Natural killer cell (primary cell): Measurements from ENCODE around the gene PPP3CA. TPM values are rescaled to one million over a fixed set of nuclear protein-coding genes. Genes with fewer than 3 reads are reported as not detected.
A peak's percentile ranks its signal among the peaks of the same experiment; 100 is the strongest.

Experiments
- ATAC-seq, 3 donors: fragments of 150-1000 bp in 2 of 3; fragments of 200-7000 bp in 1 of 3; cut with Tn5 transposase; 1 replicate in 1 of 3; 2 replicates in 2 of 3; pipeline ENCODE4 v1.10.0; 2021; ENCODE audit warnings: mild to moderate bottlenecking in 2 of 3, moderate library complexity in 2 of 3
- DNase-seq, 2 donors: peaks; one replicate each; pipeline versions ENCODE4 v3.0.0 to v3.0.0-alpha.2; 2013 to 2021; ENCODE audit warnings: mixed read lengths in 1 of 2
- H3K27ac ChIP-seq: one replicate; pipeline ENCODE4 v1.5.1; 2013; ENCODE audit warnings: mild to moderate bottlenecking, low read length
- H3K27me3 ChIP-seq: one replicate; pipeline ENCODE4 v1.6.1; 2013; ENCODE audit warnings: low read length; ENCODE audit not compliant: control insufficient read depth, insufficient read depth
- H3K36me3 ChIP-seq: one replicate; pipeline ENCODE4 v1.6.1; 2013; ENCODE audit warnings: low read length; ENCODE audit not compliant: control insufficient read depth, insufficient read depth
- H3K4me1 ChIP-seq: one replicate; pipeline ENCODE4 v1.6.1; 2013; ENCODE audit warnings: low read length; ENCODE audit not compliant: control insufficient read depth, insufficient read depth
- H3K4me3 ChIP-seq: one replicate; pipeline ENCODE4 v1.5.1; 2013; ENCODE audit warnings: low read length
- H3K9me3 ChIP-seq: one replicate; pipeline ENCODE4 v1.6.1; 2013; ENCODE audit warnings: low read length; ENCODE audit not compliant: control insufficient read depth, insufficient read depth
- H3K27ac Mint-ChIP-seq, 2 donors: one replicate each; pipeline ENCODE4 v1.8.0; 2022; ENCODE audit warnings: mild to moderate bottlenecking in 2 of 2, mixed read lengths in 2 of 2, moderate library complexity in 1 of 2
- H3K27me3 Mint-ChIP-seq, 2 donors: one replicate each; pipeline ENCODE4 v1.8.0; 2022; ENCODE audit warnings: low read depth in 2 of 2, mixed read lengths in 2 of 2
- H3K36me3 Mint-ChIP-seq: one replicate; pipeline ENCODE4 v1.8.0; 2022; ENCODE audit warnings: mixed read lengths
- H3K4me1 Mint-ChIP-seq, 2 donors: one replicate each; pipeline ENCODE4 v1.8.0; 2022; ENCODE audit warnings: mixed read lengths in 2 of 2
- H3K4me3 Mint-ChIP-seq: one replicate; pipeline ENCODE4 v1.8.0; 2022; ENCODE audit warnings: mild to moderate bottlenecking, moderate library complexity, mixed read lengths
- H3K9me3 Mint-ChIP-seq, 2 donors: one replicate each; pipeline ENCODE4 v1.8.0; 2022; ENCODE audit warnings: mixed read lengths in 2 of 2
- CTCF ChIP-seq: fragments of 200-600 bp; IDR thresholded peaks from one replicate; pipeline ENCODE4 v1.8.0; 2022; ENCODE audit warnings: antibody characterized with exemption
- whole genome bisulfite sequencing: methylation state at CpG from one replicate; pipeline ENCODE4 v1.1.7; 2013; ENCODE audit warnings: missing lambda C conversion rate; ENCODE audit not compliant: insufficient coverage; 5-methylcytosine and 5-hydroxymethylcytosine counted together
- intact Hi-C: fragments of 100-400 bp; cut with micrococcal nuclease; formaldehyde crosslinking; loops from one replicate; pipeline ENCODE4 v1.14.2; 2022
- total RNA-seq, 4 donors: library from RNA; stranded (reverse); fragments of 120-200 nt in 1 of 4; gene quantifications; one replicate each; pipeline versions ENCODE4 v1.2.3 to v1.2.4, GENCODE V29; 2013 to 2022

Gene PPP3CA
- total RNA-seq, 3 donors from 2014 or later (not counting 1 experiment from before 2014, with no cell fraction given) = 53.1 to 73.1 (median 58.0) TPM

DNA sequence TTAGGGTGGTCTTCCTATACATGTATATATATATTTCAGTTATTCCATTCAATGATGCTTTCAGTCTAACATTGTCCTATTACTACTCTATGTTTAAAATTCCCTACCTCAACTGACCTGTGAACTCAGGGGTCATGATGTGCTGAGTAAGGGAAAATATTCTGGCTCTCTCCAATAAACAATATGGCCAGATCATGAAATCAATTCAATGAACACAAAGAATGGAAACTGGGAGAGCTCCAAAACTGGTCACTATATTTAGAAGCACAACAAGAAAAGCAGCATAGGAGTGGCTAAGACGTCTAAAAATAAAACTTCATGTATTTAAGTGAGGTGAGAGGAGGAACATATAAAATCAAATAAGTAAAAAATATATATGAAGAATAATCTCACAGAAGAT is 304.5 kb downstream of the PPP3CA start:
- peaks cover 15% of the 10 kb centered on the region for H3K4me1 ChIP-seq
- no peak overlapping the region for H3K4me3 ChIP-seq
- no peak for TF ChIP-seq CTCF
- no peaks in the 10 kb centered on the region for H3K27me3 Mint-ChIP-seq
- DNase-seq (no peak), ATAC-seq (no peak)
- H3K4me1 Mint-ChIP-seq = peaks cover 38 to 39% of the 10 kb centered on the region in 2 donors
- no CpG with 5 or more reads among the region's 1 CpG for WGBS
- H3K4me3 Mint-ChIP-seq = no peak overlapping the region
- H3K9me3 ChIP-seq = no peaks in the 10 kb centered on the region
- H3K36me3 ChIP-seq = peaks cover 8% of the 10 kb centered on the region
- no peak overlapping the region for H3K27ac ChIP-seq
- no peak overlapping the region for H3K27ac Mint-ChIP-seq
- H3K36me3 Mint-ChIP-seq = peaks cover 10% of the 10 kb centered on the region
- H3K27me3 ChIP-seq = no peaks in the 10 kb centered on the region
- H3K9me3 Mint-ChIP-seq = no peaks in the 10 kb centered on the region
- intact Hi-C loops = no loop called here

GRCh38 chr4:101040776-101041175 is 306.6 kb downstream of the PPP3CA start:
- H3K27ac Mint-ChIP-seq = no peak overlapping the region
- WGBS = 100% methylated on average over 1 of the region's 2 CpGs
- ATAC-seq (no peak), DNase-seq (no peak)
- H3K4me1 ChIP-seq = peaks cover 18% of the 10 kb centered on the region
- no peak overlapping the region for H3K27ac ChIP-seq
- H3K4me3 ChIP-seq = no peak overlapping the region
- no peaks in the 10 kb centered on the region for H3K27me3 ChIP-seq
- no peaks in the 10 kb centered on the region for H3K9me3 ChIP-seq
- H3K27me3 Mint-ChIP-seq = no peaks in the 10 kb centered on the region
- H3K4me3 Mint-ChIP-seq = no peak overlapping the region
- peaks cover 10% of the 10 kb centered on the region for H3K36me3 Mint-ChIP-seq
- peaks cover 5% of the 10 kb centered on the region for H3K36me3 ChIP-seq
- H3K4me1 Mint-ChIP-seq = peaks cover 55 to 57% of the 10 kb centered on the region in 2 donors
- H3K9me3 Mint-ChIP-seq = no peaks in the 10 kb centered on the region
- intact Hi-C loops = no loop called here
- TF ChIP-seq CTCF = no peak

GRCh38 chr4:101039367-101039766 is 308.0 kb downstream of the PPP3CA start:
- DNase-seq = peak in 1 of 2 donors; percentile 73
- Histone ChIP-seq H3K27me3 (no peaks in the 10 kb centered on the region), H3K4me1 (peaks cover 18% of the 10 kb centered on the region), H3K9me3 (no peaks in the 10 kb centered on the region), H3K27ac (no peak overlapping the region), H3K36me3 (no peaks in the 10 kb centered on the region), H3K4me3 (no peak overlapping the region)
- H3K4me3 Mint-ChIP-seq = peak overlapping the region; percentile 75
- peaks cover 47 to 48% of the 10 kb centered on the region in 2 donors for H3K4me1 Mint-ChIP-seq
- TF ChIP-seq CTCF = no peak
- no peaks in the 10 kb centered on the region for H3K9me3 Mint-ChIP-seq
- intact Hi-C loops = loop anchor here (1.0 kb wide), 1 partner anchor 19 kb away; no protein-coding TSS in a partner anchor
- H3K36me3 Mint-ChIP-seq = no peaks in the 10 kb centered on the region
- H3K27me3 Mint-ChIP-seq = no peaks in the 10 kb centered on the region
- peak overlapping the region; percentile 34 to 77 for H3K27ac Mint-ChIP-seq
- ATAC-seq = peak; percentile 58 to 71 (median 67)
- 12% methylated on average over 4 of the region's 5 CpGs for WGBS

GRCh38 chr4:101037938-101038413 is 309.4 kb downstream of the PPP3CA start:
- H3K4me3 ChIP-seq = no peak overlapping the region
- Mint-ChIP-seq H3K9me3 (no peaks in the 10 kb centered on the region), H3K27me3 (no peaks in the 10 kb centered on the region), H3K4me3 (peak overlapping the region; percentile 75), H3K4me1 (peaks cover 53 to 60% of the 10 kb centered on the region in 2 donors), H3K27ac (peak overlapping the region; percentile 34 to 77), H3K36me3 (no peaks in the 10 kb centered on the region)
- intact Hi-C loops = no loop called here
- H3K4me1 ChIP-seq = peaks cover 18% of the 10 kb centered on the region
- 0% methylated on average over 1 of the region's 1 CpG for WGBS
- no peak for TF ChIP-seq CTCF
- peak; percentile 76 to 88 (median 86) for ATAC-seq
- H3K27me3 ChIP-seq = no peaks in the 10 kb centered on the region
- no peaks in the 10 kb centered on the region for H3K9me3 ChIP-seq
- no peaks in the 10 kb centered on the region for H3K36me3 ChIP-seq
- peak overlapping the region; percentile 37 for H3K27ac ChIP-seq
- DNase-seq = peak in 1 of 2 donors; percentile 47
